Ovary (tissue), 9 donors: ENCODE measurements around the gene NT5M. TPM values are rescaled to one million over a fixed set of nuclear protein-coding genes. Genes with fewer than 3 reads are reported as not detected.

Experiments used
- DNase-seq, 5 donors: peaks; one replicate each; pipeline ENCODE4 v3.0.0-alpha.2; 2019 to 2020
- H3K27ac ChIP-seq, 2 donors: fragments of 200-600 bp; one replicate each; pipeline versions ENCODE4 v1.5.1 to v1.8.0; 2019 to 2022
- H3K27me3 ChIP-seq: fragments of 200-600 bp; one replicate; pipeline ENCODE4 v1.8.0; 2022
- H3K36me3 ChIP-seq: fragments of 200-600 bp; sonication (generic); one replicate; pipeline ENCODE4 v1.5.1; 2019
- H3K4me1 ChIP-seq: one replicate; pipeline ENCODE4 v1.8.1; 2013; ENCODE audit warnings: mild to moderate bottlenecking, moderate library complexity; ENCODE audit not compliant: insufficient read depth
- H3K4me3 ChIP-seq: fragments of 200-600 bp; sonication (generic); one replicate; pipeline ENCODE4 v1.5.1; 2017
- H3K9me3 ChIP-seq, 2 donors: fragments of 200-600 bp in 1 of 2; sonication (generic) in 1 of 2; one replicate each; pipeline versions ENCODE4 v1.5.1 to v1.8.1; 2013 to 2019; ENCODE audit warnings: mild to moderate bottlenecking in 1 of 2, moderate library complexity in 1 of 2
- EP300 ChIP-seq: sonication (generic); formaldehyde crosslinking; IDR thresholded peaks from one replicate; pipeline ENCODE4 v1.6.1; 2017; ENCODE audit warnings: antibody characterized with exemption
- POLR2A ChIP-seq: fragments of 450-650 bp; IDR thresholded peaks from one replicate; pipeline ENCODE4 v1.6.1; 2017; ENCODE audit warnings: antibody characterized with exemption, mild to moderate bottlenecking, moderate library complexity
- whole genome bisulfite sequencing, 3 donors: extraction: QIAGEN DNeasy Blood & Tissue Kit in 1 of 3; methylation state at CpG; one replicate each; pipeline versions ENCODE4 v1.1.5 to v1.1.7; 2013 to 2017; 5-methylcytosine and 5-hydroxymethylcytosine counted together
- intact Hi-C, 4 donors: fragments of 100-400 bp; cut with DNase I; formaldehyde crosslinking; loops; one replicate each; pipeline versions ENCODE4 v1.11.0 to v1.15.1; 2022 to 2023
- polyA plus RNA-seq, 2 donors: library from polyadenylated mRNA; stranded (reverse); fragments of 200-250 nt in 1 of 2; fragments of 350-450 nt in 1 of 2; fragmentation: Illumina TruSeq in 1 of 2; extraction: RNeasy Lipid Tissue Mini Kit (QIAGEN cat#74804) in 1 of 2; gene quantifications; one replicate each; pipeline ENCODE4 v1.2.3, GENCODE V29; 2013 to 2014
- total RNA-seq, 7 donors: library from RNA; depleted of rRNA in 2 of 7; stranded (reverse); fragments of >200 nt in 2 of 7; fragmentation: NEBNext Ultra II Directional in 3 of 7; extraction: Animal tissue kit (Norgen Biotek cat#: 25700) in 3 of 7; gene quantifications; one replicate each; pipeline versions ENCODE4 v1.1.0 to v1.2.4, GENCODE V29; 2016 to 2023
- TF ChIP-seq, protein P1 (sequence below), 3 donors: fragments of 450-650 bp in 2 of 3; fragments of 200-600 bp in 1 of 3; IDR thresholded peaks; one replicate each; pipeline versions ENCODE4 v1.5.1 to v1.8.0; 2016 to 2022; ENCODE audit warnings: antibody characterized with exemption in 3 of 3, mild to moderate bottlenecking in 1 of 3
- donor health status: DM: no; HTN: no; CAD: no; lungs with moderate emphysema.
- donor health status: DM: no; HTN: no; CAD: no.
- donor health status: Bipolar disorder and iron deficiency.
- donor health status: DM: yes; HTN: yes; CAD: no.
- donor health status: DM: no; HTN: no; CAD: no.
- donor health status: DM: yes; HTN: yes; CAD: no.

NT5M gene
- total and polyA plus RNA-seq, 9 donors = 0.53 to 6.6 (median 4.9) TPM

DNA sequence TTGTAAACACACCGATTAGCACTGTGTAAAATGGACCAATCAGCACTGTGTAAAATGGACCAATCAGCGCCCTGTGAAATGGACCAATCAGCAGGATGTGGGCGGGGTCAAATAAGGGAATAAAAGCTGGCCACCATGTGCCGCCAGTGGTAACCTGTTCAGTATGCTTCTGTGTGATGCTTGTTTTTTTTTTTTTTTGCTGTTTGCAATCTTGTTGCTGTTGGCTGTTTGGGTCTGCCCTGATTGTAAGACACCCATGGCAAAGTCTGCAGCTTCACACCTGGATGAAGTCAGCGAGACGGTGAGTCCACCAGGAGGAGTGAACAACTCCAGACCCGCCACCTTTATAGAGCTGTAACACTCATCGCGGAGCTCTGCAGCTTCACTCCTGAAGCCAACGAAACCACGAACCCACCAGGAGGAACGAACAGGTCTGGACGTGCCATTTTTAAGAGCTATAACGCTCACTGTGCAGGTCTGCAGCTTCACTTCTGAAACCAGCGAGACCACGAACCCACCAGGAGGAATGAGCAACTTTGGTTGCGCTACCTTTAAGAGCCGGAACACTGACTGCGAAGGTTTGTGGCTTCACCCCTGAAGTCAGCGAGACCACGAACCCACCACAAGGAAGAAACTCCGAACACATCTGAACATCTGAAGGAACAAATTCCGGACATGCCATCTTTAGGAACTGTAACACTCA is 88.6 kb downstream of the NT5M start:
- H3K27ac ChIP-seq = no peak overlapping the region
- intact Hi-C loops = no loop called here
- no peaks in the 10 kb centered on the region for H3K9me3 ChIP-seq
- H3K4me3 ChIP-seq = no peak overlapping the region
- no peaks in the 10 kb centered on the region for H3K4me1 ChIP-seq
- no peaks in the 10 kb centered on the region for H3K36me3 ChIP-seq
- H3K27me3 ChIP-seq = no peaks in the 10 kb centered on the region
- DNase-seq = no peak
- TF ChIP-seq, protein P1, sequence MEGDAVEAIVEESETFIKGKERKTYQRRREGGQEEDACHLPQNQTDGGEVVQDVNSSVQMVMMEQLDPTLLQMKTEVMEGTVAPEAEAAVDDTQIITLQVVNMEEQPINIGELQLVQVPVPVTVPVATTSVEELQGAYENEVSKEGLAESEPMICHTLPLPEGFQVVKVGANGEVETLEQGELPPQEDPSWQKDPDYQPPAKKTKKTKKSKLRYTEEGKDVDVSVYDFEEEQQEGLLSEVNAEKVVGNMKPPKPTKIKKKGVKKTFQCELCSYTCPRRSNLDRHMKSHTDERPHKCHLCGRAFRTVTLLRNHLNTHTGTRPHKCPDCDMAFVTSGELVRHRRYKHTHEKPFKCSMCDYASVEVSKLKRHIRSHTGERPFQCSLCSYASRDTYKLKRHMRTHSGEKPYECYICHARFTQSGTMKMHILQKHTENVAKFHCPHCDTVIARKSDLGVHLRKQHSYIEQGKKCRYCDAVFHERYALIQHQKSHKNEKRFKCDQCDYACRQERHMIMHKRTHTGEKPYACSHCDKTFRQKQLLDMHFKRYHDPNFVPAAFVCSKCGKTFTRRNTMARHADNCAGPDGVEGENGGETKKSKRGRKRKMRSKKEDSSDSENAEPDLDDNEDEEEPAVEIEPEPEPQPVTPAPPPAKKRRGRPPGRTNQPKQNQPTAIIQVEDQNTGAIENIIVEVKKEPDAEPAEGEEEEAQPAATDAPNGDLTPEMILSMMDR (IDR thresholded peaks at IDR 0.05) = no peak
- TF ChIP-seq EP300 (no peak), POLR2A (no peak)
- 87 to 90% (median 90%) methylated on average over 23 of the region's 23 CpGs for WGBS, 3 donors

DNA sequence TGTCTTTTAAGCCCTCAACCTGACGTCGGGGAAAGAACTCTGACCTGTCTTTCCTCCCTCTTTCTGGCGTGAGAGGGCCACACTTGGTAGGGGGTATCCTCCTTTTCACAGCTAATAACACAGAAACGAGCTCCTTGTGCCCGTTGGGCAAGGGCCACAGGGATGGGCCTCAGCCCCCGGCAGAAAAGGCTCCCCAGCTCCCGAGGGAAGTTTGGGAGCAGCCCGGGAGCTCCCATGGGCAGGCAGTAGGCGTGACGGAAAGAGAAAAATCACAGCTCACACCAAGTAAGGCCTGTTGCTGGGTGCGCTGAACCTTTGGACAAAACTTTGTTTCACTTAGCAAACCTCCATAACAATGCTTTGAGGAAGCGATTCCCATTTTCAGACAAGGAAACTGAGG is 90.8 kb downstream of the NT5M start:
- Histone ChIP-seq H3K9me3 (no peaks in the 10 kb centered on the region), H3K4me1 (no peaks in the 10 kb centered on the region), H3K27me3 (no peaks in the 10 kb centered on the region), H3K36me3 (no peaks in the 10 kb centered on the region), H3K4me3 (no peak overlapping the region), H3K27ac (no peak overlapping the region)
- 66 to 76% (median 68%) methylated on average over 12 of the region's 12 CpGs for WGBS, 3 donors
- DNase-seq = no peak
- TF ChIP-seq EP300 (no peak), POLR2A (no peak)
- TF ChIP-seq, protein P1 (IDR thresholded peaks at IDR 0.05) = no peak
- intact Hi-C loops = no loop called here

DNA sequence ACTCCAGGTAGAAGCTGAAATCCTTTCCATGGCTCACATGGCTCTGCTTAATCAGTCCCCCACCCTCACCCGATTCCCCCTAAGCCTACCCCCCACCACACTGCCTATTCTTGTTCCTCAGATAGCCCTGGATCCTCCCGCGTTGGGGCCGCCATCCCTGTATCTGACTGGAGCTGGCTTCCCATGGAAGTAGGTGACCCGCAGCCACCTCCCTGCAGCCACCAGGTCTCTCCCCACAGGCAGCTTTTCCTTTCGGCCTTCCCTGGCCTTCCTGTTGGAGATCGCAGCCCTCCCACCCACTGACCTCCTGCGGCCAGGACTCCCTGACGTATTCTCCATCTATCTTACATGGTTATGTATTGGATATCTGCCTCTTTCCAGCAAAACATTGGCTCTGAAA is 91.3 kb downstream of the NT5M start:
- intact Hi-C loops = no loop called here
- Histone ChIP-seq H3K4me1 (no peaks in the 10 kb centered on the region), H3K4me3 (no peak overlapping the region), H3K9me3 (no peaks in the 10 kb centered on the region), H3K36me3 (no peaks in the 10 kb centered on the region), H3K27ac (no peak overlapping the region), H3K27me3 (no peaks in the 10 kb centered on the region)
- WGBS, 3 donors = 74 to 77% (median 74%) methylated on average over 9 of the region's 9 CpGs
- DNase-seq = no peak
- TF ChIP-seq POLR2A (no peak), EP300 (no peak)
- TF ChIP-seq, protein P1 (IDR thresholded peaks at IDR 0.05) = no peak

DNA sequence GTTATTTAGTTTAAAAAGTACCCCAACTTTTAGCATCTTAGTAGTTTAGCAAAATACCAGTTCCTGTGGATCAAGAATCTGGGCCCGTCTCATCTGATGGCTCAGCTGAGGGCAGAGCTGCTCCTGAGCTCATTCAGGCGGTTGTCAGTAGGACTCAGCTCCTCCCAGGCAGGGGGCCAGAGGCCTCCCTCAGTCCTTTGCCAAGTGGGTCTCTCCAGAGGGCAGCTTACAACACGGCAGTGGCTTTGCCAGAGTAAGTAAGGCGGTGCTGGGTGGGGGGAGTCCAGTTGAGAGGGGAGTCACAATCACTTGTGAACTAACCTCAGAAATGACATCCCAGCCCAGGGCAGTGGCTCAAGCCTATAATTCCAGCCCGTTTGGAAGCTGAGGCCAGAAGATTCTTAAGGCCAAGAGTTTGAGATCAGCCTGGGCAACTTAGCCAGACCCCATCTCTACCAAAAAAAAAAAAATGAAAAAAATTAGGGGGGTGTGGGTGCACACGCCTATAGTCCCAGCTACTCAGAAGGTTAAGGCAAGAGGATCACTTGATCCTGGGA is 92.2 kb downstream of the NT5M start:
- 71 to 79% (median 74%) methylated on average over 6 of the region's 6 CpGs for WGBS, 3 donors
- no peaks in the 10 kb centered on the region for H3K27me3 ChIP-seq
- H3K4me3 ChIP-seq = no peak overlapping the region
- no peak for TF ChIP-seq EP300
- TF ChIP-seq, protein P1 (IDR thresholded peaks at IDR 0.05) = no peak
- no peak for TF ChIP-seq POLR2A
- intact Hi-C loops = no loop called here
- no peaks in the 10 kb centered on the region for H3K9me3 ChIP-seq
- H3K4me1 ChIP-seq = no peaks in the 10 kb centered on the region
- no peak for DNase-seq
- H3K36me3 ChIP-seq = no peaks in the 10 kb centered on the region
- no peak overlapping the region for H3K27ac ChIP-seq
